SK-N-SH (cell line): ENCODE data around the gene SIRPB2. TPM values are rescaled to one million over a fixed set of nuclear protein-coding genes. Genes with fewer than 3 reads are reported as not detected.

Experiments
- CHD2 ChIP-seq: fragments of 150-350 bp; IDR thresholded peaks from 2 replicates; pipeline ENCODE4 v1.6.1; 2018; ENCODE audit warnings: low read length; ENCODE audit not compliant: partially characterized antibody
- FOSL2 ChIP-seq: IDR thresholded peaks from 2 replicates; pipeline ENCODE4 v1.4.0; 2012; ENCODE audit warnings: low read depth, mild to moderate bottlenecking, moderate library complexity, borderline replicate concordance
- FOXJ3 ChIP-seq: sonication (generic); formaldehyde crosslinking; IDR thresholded peaks from 2 replicates; pipeline ENCODE4 v1.5.1; 2020; ENCODE audit warnings: mild to moderate bottlenecking, missing genetic modification reagents
- FOXM1 ChIP-seq: IDR thresholded peaks from 2 replicates; pipeline ENCODE4 v1.4.0; 2012; ENCODE audit warnings: low read depth, mild to moderate bottlenecking
- GATA2 ChIP-seq: sonication (generic); formaldehyde crosslinking; IDR thresholded peaks from 2 replicates; pipeline ENCODE4 v1.5.0; 2020; ENCODE audit warnings: mild to moderate bottlenecking, missing genetic modification reagents
- IRF3 ChIP-seq: fragments of 150-350 bp; IDR thresholded peaks from 2 replicates; pipeline ENCODE4 v1.6.1; 2016; ENCODE audit warnings: mild to moderate bottlenecking, low read depth, low read length
- JUND ChIP-seq: IDR thresholded peaks from 2 replicates; pipeline ENCODE4 v1.4.0; 2012
- MEF2A ChIP-seq: IDR thresholded peaks from 2 replicates; pipeline ENCODE4 v1.4.0; 2012; ENCODE audit warnings: low read depth, borderline replicate concordance
- MXI1 ChIP-seq: IDR thresholded peaks from 2 replicates; pipeline ENCODE4 v1.6.1; 2012; ENCODE audit warnings: mild to moderate bottlenecking, low read depth, low read length, improper control_type of control experiment
- NRF1 ChIP-seq: IDR thresholded peaks from 2 replicates; pipeline ENCODE4 v1.6.1; 2012; ENCODE audit warnings: low read depth, mild to moderate bottlenecking, low read length
- PBX3 ChIP-seq: IDR thresholded peaks from 2 replicates; pipeline ENCODE4; 2012
- POLR2AphosphoS5 ChIP-seq: IDR thresholded peaks from 2 replicates; pipeline ENCODE4 v1.6.1; 2012; ENCODE audit warnings: low read depth, low read length
- RAD21 ChIP-seq: IDR thresholded peaks from 2 replicates; pipeline ENCODE4 v1.6.1; 2012; ENCODE audit warnings: mild to moderate bottlenecking, low read length
- REST ChIP-seq: IDR thresholded peaks from 2 replicates; pipeline ENCODE4 v1.6.1; 2012; ENCODE audit warnings: mild to moderate bottlenecking, low read depth, low read length, moderate library complexity
- RXRA ChIP-seq: IDR thresholded peaks from 2 replicates; pipeline ENCODE4 v1.4.0; 2012; ENCODE audit warnings: low read depth, mild to moderate bottlenecking, borderline replicate concordance
- SIN3A ChIP-seq: IDR thresholded peaks from 2 replicates; pipeline ENCODE4 v1.6.1; 2012; ENCODE audit warnings: low read depth, mild to moderate bottlenecking, low read length, moderate library complexity, borderline replicate concordance
- SMC3 ChIP-seq: IDR thresholded peaks from 2 replicates; pipeline ENCODE4 v1.6.1; 2012; ENCODE audit warnings: low read depth, low read length, improper control_type of control experiment
- TCF12 ChIP-seq: IDR thresholded peaks from 2 replicates; pipeline ENCODE4 v1.4.0; 2012
- USF1 ChIP-seq: IDR thresholded peaks from 2 replicates; pipeline ENCODE4 v1.4.0; 2012; ENCODE audit warnings: low read depth, borderline replicate concordance
- ZBTB33 ChIP-seq: IDR thresholded peaks from 2 replicates; pipeline ENCODE4 v1.4.0; 2012; ENCODE audit warnings: low read depth, borderline replicate concordance
- polyA plus RNA-seq, 3 experiments: library from polyadenylated mRNA; depleted of rRNA; stranded (reverse); fragments of >200 nt; gene quantifications; 2 replicates each; pipeline ENCODE4 v1.2.3, GENCODE V29; 2012

SIRPB2 gene
- polyA plus RNA-seq, 1 of the 3 experiments (the other 2 are of a cell fraction), result not detected

- TF ChIP-seq REST (no peak), SIN3A (no peak), IRF3 (no peak), POLR2AphosphoS5 (no peak), ZBTB33 (no peak), RXRA (peak; percentile 19; the same call in 1 of the 2 replicates), MEF2A (no peak), FOSL2 (peak; percentile 85), RAD21 (peak; percentile 77), FOXJ3 (CRISPR knock-in tag) (no peak), NRF1 (no peak), PBX3 (peak; percentile 43), FOXM1 (no peak), MXI1 (no peak), JUND (peak; percentile 70), TCF12 (peak; percentile 37; the same call in 1 of the 2 replicates), USF1 (no peak), CHD2 (no peak), SMC3 (peak; percentile 47), GATA2 (CRISPR knock-in tag) (no peak)
- TF ChIP-seq, all 33 proteins: peak for 11
Observed at GRCh38 chr20:1469925-1470571, 21.2 kb downstream of the SIRPB2 start (continued).
